Measurements from ENCODE around the gene RMP24.

RMP24 gene

DNA sequence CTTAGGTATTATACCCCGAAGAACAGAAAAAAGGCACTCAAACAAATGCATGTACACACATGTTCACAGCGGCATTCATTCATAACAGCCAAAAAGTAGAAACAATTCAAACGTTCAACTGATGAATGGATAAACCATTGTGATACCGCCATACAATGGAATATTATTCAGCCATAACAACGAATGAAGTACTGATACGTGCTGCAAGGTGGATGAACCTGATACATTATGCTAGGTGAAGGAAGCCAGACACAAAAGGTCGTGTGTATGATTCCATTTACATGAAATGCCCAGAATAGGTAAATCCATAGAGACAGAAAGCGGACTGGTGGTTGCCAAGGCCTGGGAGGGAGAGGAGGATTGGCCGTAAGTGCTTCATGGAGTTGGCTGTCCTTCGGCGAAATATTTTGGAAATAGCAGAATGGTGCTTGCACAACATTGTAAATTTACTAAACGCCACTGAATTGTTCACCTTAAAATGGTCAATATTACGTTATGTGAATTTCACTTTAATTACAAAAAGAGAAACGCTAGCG is 750 bp upstream of the RMP24 start:
- TF ChIP-seq, protein P1, sequence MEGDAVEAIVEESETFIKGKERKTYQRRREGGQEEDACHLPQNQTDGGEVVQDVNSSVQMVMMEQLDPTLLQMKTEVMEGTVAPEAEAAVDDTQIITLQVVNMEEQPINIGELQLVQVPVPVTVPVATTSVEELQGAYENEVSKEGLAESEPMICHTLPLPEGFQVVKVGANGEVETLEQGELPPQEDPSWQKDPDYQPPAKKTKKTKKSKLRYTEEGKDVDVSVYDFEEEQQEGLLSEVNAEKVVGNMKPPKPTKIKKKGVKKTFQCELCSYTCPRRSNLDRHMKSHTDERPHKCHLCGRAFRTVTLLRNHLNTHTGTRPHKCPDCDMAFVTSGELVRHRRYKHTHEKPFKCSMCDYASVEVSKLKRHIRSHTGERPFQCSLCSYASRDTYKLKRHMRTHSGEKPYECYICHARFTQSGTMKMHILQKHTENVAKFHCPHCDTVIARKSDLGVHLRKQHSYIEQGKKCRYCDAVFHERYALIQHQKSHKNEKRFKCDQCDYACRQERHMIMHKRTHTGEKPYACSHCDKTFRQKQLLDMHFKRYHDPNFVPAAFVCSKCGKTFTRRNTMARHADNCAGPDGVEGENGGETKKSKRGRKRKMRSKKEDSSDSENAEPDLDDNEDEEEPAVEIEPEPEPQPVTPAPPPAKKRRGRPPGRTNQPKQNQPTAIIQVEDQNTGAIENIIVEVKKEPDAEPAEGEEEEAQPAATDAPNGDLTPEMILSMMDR (IDR thresholded peaks at IDR 0.05): no peak
- intact Hi-C loops (cut with micrococcal nuclease): loop anchor here (1.0 to 5.0 kb wide), 13 partner anchors 21 to 994 kb away; partner anchors contain the start of genes ELP2, GALNT1, INO80C and KIAA1328
- CTCF ChIA-PET: no interaction called here
- Mint-ChIP-seq H3K36me3 (ENCODE audit: low read depth) (peaks cover 30% of the 10 kb centered on the region), H3K4me1 (peaks cover 50% of the 10 kb centered on the region), H3K27me3 (no peaks in the 10 kb centered on the region), H3K9me3 (no peaks in the 10 kb centered on the region), H3K4me3 (peak overlapping the region; percentile 98), H3K27ac (peak overlapping the region; percentile 97)
- no peak for DNase-seq
- POLR2A ChIA-PET: interaction anchor here (0.6 to 2.2 kb wide), 20 partner anchors 10 to 942 kb away, joined by 3 to 16 read pairs (median 6); partner anchors contain the start of genes ELP2, GALNT1, INO80C and KIAA1328
- ATAC-seq (ENCODE audit: low read depth): peak; percentile 2

- POLR2A ChIA-PET: interaction anchor here (1.2 to 2.2 kb wide), 3 partner anchors 155 to 706 kb away, joined by 4 to 12 read pairs (median 8); partner anchors contain the start of genes GALNT1 and SLC39A6
Observed at GRCh38 chr18:35973650-35974049, 1.2 kb downstream of the RMP24 start.

DNA sequence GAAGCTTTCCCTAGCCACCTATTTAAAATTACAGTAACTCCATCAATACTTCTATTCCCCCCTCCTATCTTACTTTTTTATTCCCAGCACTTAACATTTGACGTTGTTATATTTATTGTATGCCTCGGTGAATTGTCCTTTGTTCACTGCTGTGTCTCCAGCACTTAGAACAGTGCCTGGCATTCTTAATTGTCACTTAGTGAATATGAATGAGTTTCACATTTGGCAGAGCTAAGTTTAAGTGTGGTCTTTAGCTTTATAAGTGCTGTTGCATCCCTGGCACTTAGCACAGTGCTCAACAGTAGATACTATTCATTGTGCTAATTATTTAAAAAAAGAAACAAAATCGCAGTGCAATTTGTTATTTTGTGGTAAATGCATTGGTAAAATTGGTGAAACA is 1.7 kb downstream of the RMP24 start:
- POLR2A ChIA-PET: no interaction called here
- DNase-seq: no peak
- TF ChIP-seq, protein P1 (IDR thresholded peaks at IDR 0.05): no peak
- Mint-ChIP-seq H3K4me3 (peak overlapping the region; percentile 98), H3K27ac (no peak overlapping the region), H3K36me3 (ENCODE audit: low read depth) (peaks cover 50% of the 10 kb centered on the region), H3K4me1 (peaks cover 42% of the 10 kb centered on the region), H3K9me3 (no peaks in the 10 kb centered on the region), H3K27me3 (no peaks in the 10 kb centered on the region)
- CTCF ChIA-PET: interaction anchor here (1.2 kb wide), 1 partner anchor 121 kb away, joined by 3 read pairs; no protein-coding TSS in a partner anchor
- intact Hi-C loops (cut with micrococcal nuclease): loop anchor here (5.0 kb wide), 2 partner anchors 562 to 997 kb away; no protein-coding TSS in a partner anchor
- no peak for ATAC-seq (ENCODE audit: low read depth)

More at GRCh38 chr18:35973650-35974049, 1.2 kb downstream of the RMP24 start:
- CTCF ChIA-PET: interaction anchor here (1.2 kb wide), 1 partner anchor 122 kb away, joined by 3 read pairs; no protein-coding TSS in a partner anchor
- ATAC-seq (ENCODE audit: low read depth) (no peak), DNase-seq (no peak)
- peaks cover 46% of the 10 kb centered on the region for H3K36me3 Mint-ChIP-seq (ENCODE audit: low read depth)
- TF ChIP-seq, protein P1 (IDR thresholded peaks at IDR 0.05): no peak
- intact Hi-C loops (cut with micrococcal nuclease): loop anchor here (2.0 to 5.0 kb wide), 3 partner anchors 561 to 996 kb away; partner anchors contain the start of gene MAPRE2
- H3K27ac Mint-ChIP-seq: peak overlapping the region; percentile 97
- no peaks in the 10 kb centered on the region for H3K9me3 Mint-ChIP-seq
- H3K27me3 Mint-ChIP-seq: no peaks in the 10 kb centered on the region
- peak overlapping the region; percentile 98 for H3K4me3 Mint-ChIP-seq
- peaks cover 42% of the 10 kb centered on the region for H3K4me1 Mint-ChIP-seq

DNA sequence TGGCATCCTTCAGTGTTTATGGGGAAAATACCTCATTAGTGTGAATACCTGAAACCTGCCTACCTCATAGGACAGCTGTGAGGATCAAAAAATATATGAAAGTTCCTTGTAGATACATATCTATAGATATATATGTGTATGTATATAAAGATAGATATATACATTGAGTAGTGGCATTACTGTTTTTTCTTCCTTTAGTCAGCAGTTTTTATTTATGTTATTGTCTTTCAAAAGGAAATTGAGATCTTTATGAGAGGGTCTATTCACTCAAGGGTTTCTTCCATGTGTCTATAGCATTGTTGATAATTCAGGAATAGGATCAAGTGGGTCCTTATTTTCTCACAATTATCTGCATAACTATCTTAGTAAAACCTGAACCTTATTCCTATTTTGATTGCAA is 6.6 kb downstream of the RMP24 start:
- Mint-ChIP-seq H3K4me1 (peaks cover 4% of the 10 kb centered on the region), H3K27ac (no peak overlapping the region), H3K4me3 (no peak overlapping the region), H3K9me3 (no peaks in the 10 kb centered on the region), H3K27me3 (no peaks in the 10 kb centered on the region), H3K36me3 (ENCODE audit: low read depth) (peaks cover 72% of the 10 kb centered on the region)
- TF ChIP-seq, protein P1 (IDR thresholded peaks at IDR 0.05): no peak
- DNase-seq (no peak), ATAC-seq (ENCODE audit: low read depth) (no peak)
- POLR2A ChIA-PET: no interaction called here
- intact Hi-C loops (cut with micrococcal nuclease): no loop called here
- CTCF ChIA-PET: no interaction called here

- Mint-ChIP-seq H3K27ac (no peak overlapping the region), H3K36me3 (ENCODE audit: low read depth) (peaks cover 58% of the 10 kb centered on the region)
Observed at GRCh38 chr18:35982409-35983114, 10.1 kb downstream of the RMP24 start.

More at GRCh38 chr18:35982409-35983114, 10.1 kb downstream of the RMP24 start:
- ChIA-PET CTCF (no interaction called here), POLR2A (no interaction called here)
- H3K4me3 Mint-ChIP-seq: no peak overlapping the region
- H3K4me1 Mint-ChIP-seq: no peaks in the 10 kb centered on the region
- H3K27me3 Mint-ChIP-seq: no peaks in the 10 kb centered on the region
- no peaks in the 10 kb centered on the region for H3K9me3 Mint-ChIP-seq
- DNase-seq (no peak), ATAC-seq (ENCODE audit: low read depth) (no peak)
- TF ChIP-seq, protein P1 (IDR thresholded peaks at IDR 0.05): no peak
- intact Hi-C loops (cut with micrococcal nuclease): no loop called here

Measured in activated B cell treated with CpG ODN at 0.5 μM for 24 hours (primary cell).